Upper lobe of left lung (tissue), 4 donors: ENCODE results near the gene PIP4K2B.

ENCODE experiments used
- EP300 ChIP-seq, 4 donors: sonication (generic); formaldehyde crosslinking; IDR thresholded peaks; one replicate each; pipeline ENCODE4 v1.5.1; 2017; ENCODE audit warnings: antibody characterized with exemption in 4 of 4, control low read depth in 2 of 4
- POLR2A ChIP-seq, 4 donors: fragments of 450-650 bp; IDR thresholded peaks; one replicate each; pipeline ENCODE4 v1.5.1; 2016 to 2017; ENCODE audit warnings: antibody characterized with exemption in 4 of 4, mild to moderate bottlenecking in 2 of 4
- POLR2AphosphoS5 ChIP-seq, 2 donors: sonication (generic); formaldehyde crosslinking; IDR thresholded peaks; one replicate each; pipeline ENCODE4 v1.5.1; 2017; ENCODE audit warnings: antibody characterized with exemption in 2 of 2
- TF ChIP-seq, protein P1 (sequence below), 6 experiments: fragments of 450-650 bp in 4 of 6; fragments of 200-600 bp in 2 of 6; sonication (generic) in 2 of 6; IDR thresholded peaks; one replicate each; pipeline ENCODE4 v1.5.1; 2016 to 2019; ENCODE audit warnings: antibody characterized with exemption in 6 of 6

GRCh38 chr17:38773258-38773657 lies 26.1 kb downstream of the PIP4K2B start:
- TF ChIP-seq EP300 (IDR thresholded peaks at IDR 0.05) (no peak), POLR2A (IDR thresholded peaks at IDR 0.05) (no peak), POLR2AphosphoS5 (IDR thresholded peaks at IDR 0.05) (no peak)
- TF ChIP-seq, protein P1, sequence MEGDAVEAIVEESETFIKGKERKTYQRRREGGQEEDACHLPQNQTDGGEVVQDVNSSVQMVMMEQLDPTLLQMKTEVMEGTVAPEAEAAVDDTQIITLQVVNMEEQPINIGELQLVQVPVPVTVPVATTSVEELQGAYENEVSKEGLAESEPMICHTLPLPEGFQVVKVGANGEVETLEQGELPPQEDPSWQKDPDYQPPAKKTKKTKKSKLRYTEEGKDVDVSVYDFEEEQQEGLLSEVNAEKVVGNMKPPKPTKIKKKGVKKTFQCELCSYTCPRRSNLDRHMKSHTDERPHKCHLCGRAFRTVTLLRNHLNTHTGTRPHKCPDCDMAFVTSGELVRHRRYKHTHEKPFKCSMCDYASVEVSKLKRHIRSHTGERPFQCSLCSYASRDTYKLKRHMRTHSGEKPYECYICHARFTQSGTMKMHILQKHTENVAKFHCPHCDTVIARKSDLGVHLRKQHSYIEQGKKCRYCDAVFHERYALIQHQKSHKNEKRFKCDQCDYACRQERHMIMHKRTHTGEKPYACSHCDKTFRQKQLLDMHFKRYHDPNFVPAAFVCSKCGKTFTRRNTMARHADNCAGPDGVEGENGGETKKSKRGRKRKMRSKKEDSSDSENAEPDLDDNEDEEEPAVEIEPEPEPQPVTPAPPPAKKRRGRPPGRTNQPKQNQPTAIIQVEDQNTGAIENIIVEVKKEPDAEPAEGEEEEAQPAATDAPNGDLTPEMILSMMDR (IDR thresholded peaks at IDR 0.05) = no peak
